BE2C (cell line): Measurements from ENCODE around the gene KCNH8.
A peak's percentile ranks its signal among the peaks of the same experiment; 100 is the strongest.
"Not testable (repeated sequence)": the region's sequence is repeated elsewhere in the genome, so short reads cannot be mapped to it uniquely, and the experiment has no call there.

ENCODE experiments used
- DNase-seq: peaks from one replicate; pipeline ENCODE4 v3.0.0-alpha.2; 2020
- H3K27me3 ChIP-seq: fragments of 250-450 bp; sonication (Bioruptor Pico); 2 replicates; pipeline ENCODE4 v1.5.1; 2020; ENCODE audit warnings: mild to moderate bottlenecking
- H3K36me3 ChIP-seq: fragments of 250-450 bp; sonication (Bioruptor Pico); 2 replicates; pipeline ENCODE4 v1.5.1; 2020; ENCODE audit warnings: mild to moderate bottlenecking
- H3K4me1 ChIP-seq: fragments of 250-450 bp; sonication (Bioruptor Pico); 2 replicates; pipeline ENCODE4 v1.5.1; 2020
- H3K4me3 ChIP-seq: 2 replicates; pipeline ENCODE4 v1.5.1; 2011; ENCODE audit warnings: low read depth, low read length
- H3K9me3 ChIP-seq: fragments of 250-450 bp; sonication (Bioruptor Pico); 2 replicates; pipeline ENCODE4 v1.5.1; 2020
- CTCF ChIP-seq: IDR thresholded peaks from 2 replicates; pipeline ENCODE4 v1.5.1; 2012; ENCODE audit warnings: mild to moderate bottlenecking, low read depth, low read length

The KCNH8 gene

DNA sequence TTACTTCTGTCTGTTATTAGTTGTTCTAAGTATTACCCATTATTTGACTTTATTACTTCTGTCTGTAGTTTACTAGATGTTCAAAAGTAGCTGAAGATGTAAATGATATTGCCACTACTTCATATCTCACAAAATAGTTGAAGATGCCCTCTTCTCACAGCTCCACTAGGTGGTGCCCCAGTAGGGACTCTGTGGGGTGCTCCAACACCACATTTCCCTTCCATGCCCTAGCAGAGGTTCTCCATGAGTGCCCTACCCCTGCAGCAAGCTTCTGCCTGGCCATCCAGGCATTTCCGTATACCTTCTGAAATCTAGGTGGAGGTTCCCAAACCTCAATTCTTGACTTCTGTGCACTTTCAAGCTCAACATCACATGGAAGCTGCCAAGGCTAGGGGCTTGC is 80.8 kb downstream of the KCNH8 start:
- TF ChIP-seq CTCF: 0 out of 2 replicates have a peak, but pooled peaks have one; percentile 14
- Histone ChIP-seq H3K27me3 (no peaks in the 10 kb centered on the region), H3K4me3 (no peak overlapping the region), H3K9me3 (no peaks in the 10 kb centered on the region), H3K4me1 (0 out of 2 replicates have a peak, but pooled peaks cover 6% of the 10 kb centered on the region), H3K36me3 (no peaks in the 10 kb centered on the region)
- DNase-seq: no peak

- H3K36me3 ChIP-seq, H3K4me1 ChIP-seq, H3K4me3 ChIP-seq, DNase-seq, H3K27me3 ChIP-seq, H3K9me3 ChIP-seq: not testable (repeated sequence)
These were observed 81.6 kb downstream of the KCNH8 start for GRCh38 chr3:19229881-19230280.

DNA sequence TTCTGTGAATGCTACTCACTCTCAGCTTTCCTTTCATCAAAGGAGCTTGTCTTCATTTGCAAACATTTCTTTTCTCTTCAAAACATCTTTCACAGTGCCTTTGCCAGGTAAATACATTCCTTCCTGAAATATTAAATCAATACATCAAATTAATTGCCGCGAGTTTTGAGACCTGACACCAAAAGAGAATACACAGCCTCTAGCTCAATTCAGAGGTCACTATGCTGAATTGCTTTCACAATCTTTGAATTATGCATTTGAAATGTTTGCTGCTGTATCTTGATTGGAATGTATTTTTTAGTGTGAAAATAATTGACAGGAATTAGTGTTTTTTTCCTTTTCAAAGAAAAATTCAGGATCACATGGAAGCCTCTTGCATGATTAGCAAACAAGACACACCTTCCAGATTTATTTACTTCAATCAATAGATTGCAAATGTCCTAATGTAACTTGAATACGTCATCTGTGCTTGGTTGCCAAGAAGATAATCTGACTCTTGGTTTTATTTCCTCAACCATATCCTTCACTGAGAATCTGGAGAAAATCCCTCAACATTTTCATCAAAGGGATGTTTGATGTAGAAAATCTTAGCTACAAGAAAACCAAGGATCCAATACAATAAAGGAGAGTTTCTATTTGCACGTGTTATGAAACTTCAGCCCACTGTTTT is 83.6 kb downstream of the KCNH8 start:
- no peak overlapping the region for H3K4me3 ChIP-seq
- H3K9me3 ChIP-seq: no peaks in the 10 kb centered on the region
- no peak for DNase-seq
- H3K27me3 ChIP-seq: no peaks in the 10 kb centered on the region
- H3K36me3 ChIP-seq: no peaks in the 10 kb centered on the region
- no peak for TF ChIP-seq CTCF
- H3K4me1 ChIP-seq: 0 out of 2 replicates have a peak, but pooled peaks cover 6% of the 10 kb centered on the region

DNA sequence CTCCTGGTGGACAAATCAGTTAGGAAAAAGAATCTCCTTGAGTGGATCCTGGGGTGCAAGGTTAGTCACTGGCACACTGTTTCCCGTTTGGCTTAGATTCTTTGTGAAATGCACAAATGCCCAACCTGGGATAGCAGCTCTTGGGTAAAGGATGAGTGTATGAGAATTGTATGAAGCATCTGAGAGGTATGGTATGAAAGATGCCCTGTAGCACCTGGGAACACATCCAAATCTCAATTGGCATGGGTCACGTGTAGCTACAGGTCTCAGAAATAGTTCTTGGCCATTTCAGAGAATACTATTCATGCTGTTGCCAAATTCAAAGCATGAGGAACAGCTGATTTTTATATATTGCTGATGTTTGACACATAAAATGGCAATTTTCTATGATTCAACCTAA is 84.3 kb downstream of the KCNH8 start:
- Histone ChIP-seq H3K9me3 (no peaks in the 10 kb centered on the region), H3K36me3 (no peaks in the 10 kb centered on the region), H3K27me3 (no peaks in the 10 kb centered on the region), H3K4me1 (0 out of 2 replicates have a peak, but pooled peaks cover 6% of the 10 kb centered on the region), H3K4me3 (no peak overlapping the region)
- DNase-seq: no peak
- TF ChIP-seq CTCF: no peak

- DNase-seq: peak; percentile 76
- not testable (repeated sequence) for H3K27me3 ChIP-seq, H3K4me1 ChIP-seq, H3K36me3 ChIP-seq, H3K9me3 ChIP-seq
- H3K4me3 ChIP-seq: peak overlapping the region; percentile 43
These were observed 85.8 kb downstream of the KCNH8 start for GRCh38 chr3:19233882-19234784.

GRCh38 chr3:19248143-19248542 is 99.8 kb downstream of the KCNH8 start:
- no peaks in the 10 kb centered on the region for H3K9me3 ChIP-seq
- no peaks in the 10 kb centered on the region for H3K27me3 ChIP-seq
- H3K36me3 ChIP-seq: no peaks in the 10 kb centered on the region
- H3K4me1 ChIP-seq: no peaks in the 10 kb centered on the region
- DNase-seq: no peak
- no peak overlapping the region for H3K4me3 ChIP-seq
- TF ChIP-seq CTCF: no peak

DNA sequence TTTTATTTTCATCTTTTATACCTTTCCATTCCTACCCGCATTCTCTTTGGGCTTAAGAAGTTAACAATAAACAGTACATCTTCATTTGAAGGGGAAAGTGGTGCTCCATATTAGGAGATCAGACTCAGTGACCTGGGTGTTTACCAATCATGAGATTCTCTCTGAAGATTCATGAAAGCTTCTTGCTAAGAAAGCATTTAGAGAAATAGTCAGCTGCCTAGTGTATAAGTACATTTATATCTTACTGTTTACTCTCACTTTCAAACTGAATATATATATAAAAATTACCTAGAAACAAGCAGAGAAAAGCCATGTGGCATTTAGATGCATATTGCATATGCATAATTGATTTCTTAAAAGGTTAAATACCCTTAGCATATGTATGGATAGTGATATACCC is 100.5 kb downstream of the KCNH8 start:
- Histone ChIP-seq H3K36me3 (no peaks in the 10 kb centered on the region), H3K9me3 (no peaks in the 10 kb centered on the region), H3K4me1 (no peaks in the 10 kb centered on the region), H3K4me3 (no peak overlapping the region), H3K27me3 (no peaks in the 10 kb centered on the region)
- TF ChIP-seq CTCF: no peak
- DNase-seq: no peak
